Mucosa of rectum (tissue), 2 donors: ENCODE measurements around the gene CRTAC1.

Experiments used
- H3K27ac ChIP-seq, 2 donors: one replicate each; pipeline ENCODE4 v1.7.0; 2013; ENCODE audit warnings: inconsistent platforms in 2 of 2, low read depth in 2 of 2, low read length in 2 of 2
- H3K27me3 ChIP-seq, 2 donors: one replicate each; pipeline ENCODE4 v1.7.0; 2013; ENCODE audit warnings: low read length in 2 of 2; ENCODE audit not compliant: control insufficient read depth in 2 of 2, insufficient read depth in 2 of 2
- H3K36me3 ChIP-seq, 2 donors: one replicate each; pipeline ENCODE4 v1.7.0; 2013; ENCODE audit warnings: low read length in 2 of 2; ENCODE audit not compliant: control insufficient read depth in 2 of 2, insufficient read depth in 2 of 2
- H3K4me1 ChIP-seq, 2 donors: one replicate each; pipeline ENCODE4 v1.7.0; 2013; ENCODE audit warnings: low read length in 2 of 2, mild to moderate bottlenecking in 1 of 2; ENCODE audit not compliant: control insufficient read depth in 2 of 2, insufficient read depth in 2 of 2
- H3K4me3 ChIP-seq, 2 donors: one replicate each; pipeline ENCODE4 v1.7.0; 2013; ENCODE audit warnings: low read length in 2 of 2
- H3K9ac ChIP-seq, 2 donors: one replicate each; pipeline ENCODE4 v1.7.0; 2013; ENCODE audit warnings: low read length in 2 of 2, low read depth in 1 of 2, mild to moderate bottlenecking in 1 of 2
- H3K9me3 ChIP-seq, 2 donors: one replicate each; pipeline ENCODE4 v1.7.0; 2013; ENCODE audit warnings: low read length in 2 of 2; ENCODE audit not compliant: control insufficient read depth in 2 of 2
- donor health status: healthy.
- donor health status: Normal muscosa, but diverticular disease.

CRTAC1 gene

DNA sequence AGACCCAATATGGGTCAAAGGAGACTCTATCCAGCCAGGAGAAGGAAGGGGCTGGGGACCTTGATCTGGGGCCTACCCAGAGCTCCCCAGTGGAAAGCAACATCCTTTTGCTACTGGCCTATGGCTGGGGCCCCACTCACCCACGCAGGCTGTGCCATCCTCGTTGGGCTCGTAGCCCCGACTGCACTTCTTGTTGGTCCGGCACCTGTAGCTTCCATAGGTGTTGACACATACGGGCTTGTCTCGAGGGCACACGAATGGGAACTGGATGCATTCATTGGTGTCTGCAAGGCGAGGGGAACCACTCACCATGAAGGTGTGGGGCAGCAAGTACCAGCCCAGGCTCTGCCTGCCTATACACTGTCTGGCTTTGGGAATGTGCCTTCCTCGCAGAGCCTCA lies 150.3 kb downstream of the CRTAC1 start:
- Histone ChIP-seq H3K4me1 (no peaks in the 10 kb centered on the region), H3K9ac (no peak overlapping the region), H3K27ac (no peak overlapping the region), H3K27me3 (no peaks in the 10 kb centered on the region), H3K9me3 (no peaks in the 10 kb centered on the region), H3K36me3 (no peaks in the 10 kb centered on the region), H3K4me3 (no peak overlapping the region)

DNA sequence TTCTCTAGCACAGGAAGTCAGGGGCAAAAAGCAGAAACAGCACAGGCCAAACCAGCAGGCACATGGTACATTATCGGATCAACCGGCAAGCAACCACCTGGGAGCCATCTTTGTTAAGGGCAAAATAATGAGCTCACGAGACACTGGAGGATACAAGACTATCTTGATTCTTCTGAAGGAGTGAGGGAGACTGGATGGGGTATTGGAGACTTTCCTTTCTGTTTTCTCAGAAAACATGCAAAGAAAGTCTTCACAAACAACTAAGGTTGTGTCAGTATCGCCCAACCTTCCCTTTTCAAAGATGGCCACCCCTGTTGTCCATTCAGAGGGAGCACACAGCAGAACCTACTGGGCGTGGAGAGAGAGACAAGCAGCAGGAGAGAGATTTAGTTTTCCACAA lies 151.2 kb downstream of the CRTAC1 start:
- no peak overlapping the region for H3K27ac ChIP-seq
- H3K9me3 ChIP-seq: no peaks in the 10 kb centered on the region
- H3K4me1 ChIP-seq: no peaks in the 10 kb centered on the region
- no peaks in the 10 kb centered on the region for H3K27me3 ChIP-seq
- H3K4me3 ChIP-seq: no peak overlapping the region
- H3K36me3 ChIP-seq: no peaks in the 10 kb centered on the region
- no peak overlapping the region for H3K9ac ChIP-seq

DNA sequence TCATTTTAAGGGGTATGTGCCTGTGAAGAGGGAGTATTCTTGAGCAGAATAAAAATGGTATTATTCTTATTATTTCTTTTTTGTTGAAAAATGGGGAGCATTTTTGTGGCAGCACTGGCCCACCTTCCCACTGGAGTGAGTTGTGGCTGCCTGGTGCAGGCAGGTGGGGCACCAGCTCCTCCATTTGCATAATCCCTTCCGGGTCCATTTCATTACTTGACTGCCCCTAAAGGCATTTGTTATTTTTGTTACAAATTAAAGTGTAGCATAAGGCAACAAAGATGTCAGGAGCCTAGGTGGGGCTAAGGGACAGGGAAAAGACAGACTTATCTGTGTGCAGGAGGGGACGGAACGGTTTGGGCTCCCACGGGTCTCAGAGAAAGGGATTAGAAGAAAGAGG lies 154.0 kb downstream of the CRTAC1 start:
- Histone ChIP-seq H3K9ac (no peak overlapping the region), H3K36me3 (no peaks in the 10 kb centered on the region), H3K4me3 (no peak overlapping the region), H3K4me1 (no peaks in the 10 kb centered on the region), H3K27me3 (peaks cover 0 to 7% of the 10 kb centered on the region in 2 donors), H3K27ac (no peak overlapping the region), H3K9me3 (no peaks in the 10 kb centered on the region)

DNA sequence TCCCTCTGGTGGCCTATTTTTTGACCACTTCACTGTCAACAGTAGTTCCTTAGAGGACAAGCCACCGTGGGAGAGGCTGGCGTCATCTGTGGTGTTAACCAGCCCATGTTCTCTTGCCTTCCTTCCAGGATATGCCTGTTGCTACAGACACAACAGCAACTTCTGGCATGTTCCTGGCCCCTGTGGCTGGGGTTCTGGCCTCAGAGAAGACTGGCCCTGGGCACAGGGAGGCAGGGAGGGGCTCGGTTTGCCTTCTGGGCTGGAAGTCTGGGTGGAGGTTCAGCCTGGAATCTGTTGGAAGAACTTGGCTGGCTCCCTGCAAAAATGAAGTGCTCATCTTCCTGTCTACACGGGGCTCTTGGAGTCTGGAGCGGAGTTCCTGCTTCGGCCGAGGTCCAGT lies 155.0 kb downstream of the CRTAC1 start:
- Histone ChIP-seq H3K27me3 (peaks cover 0 to 7% of the 10 kb centered on the region in 2 donors), H3K4me1 (no peaks in the 10 kb centered on the region), H3K9me3 (no peaks in the 10 kb centered on the region), H3K4me3 (no peak overlapping the region), H3K9ac (no peak overlapping the region), H3K27ac (no peak overlapping the region), H3K36me3 (no peaks in the 10 kb centered on the region)

DNA sequence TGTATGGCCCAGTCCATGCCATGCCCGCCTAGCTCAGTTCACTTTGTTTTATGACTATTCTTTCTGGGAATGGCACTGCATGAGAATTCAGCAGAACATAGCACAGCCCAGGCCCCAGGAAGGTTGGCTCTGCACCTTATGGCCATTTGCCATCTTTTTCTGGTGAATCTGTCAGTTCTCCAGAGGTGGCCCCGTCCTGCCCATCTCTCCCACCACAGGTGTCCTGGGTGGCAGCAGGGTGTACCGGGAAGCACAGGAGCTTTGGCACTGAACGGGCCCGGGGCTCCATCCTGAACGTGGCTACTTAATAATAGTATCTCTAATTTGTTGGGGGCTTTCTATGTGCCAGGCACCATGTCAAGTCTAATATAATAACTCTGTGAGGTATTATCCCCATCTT lies 156.1 kb downstream of the CRTAC1 start:
- peaks cover 0 to 10% of the 10 kb centered on the region in 2 donors for H3K27me3 ChIP-seq
- peaks cover under 1 to 1% of the 10 kb centered on the region in 2 donors for H3K4me1 ChIP-seq
- no peak overlapping the region for H3K9ac ChIP-seq
- no peaks in the 10 kb centered on the region for H3K9me3 ChIP-seq
- no peaks in the 10 kb centered on the region for H3K36me3 ChIP-seq
- no peak overlapping the region for H3K4me3 ChIP-seq
- H3K27ac ChIP-seq: no peak overlapping the region

DNA sequence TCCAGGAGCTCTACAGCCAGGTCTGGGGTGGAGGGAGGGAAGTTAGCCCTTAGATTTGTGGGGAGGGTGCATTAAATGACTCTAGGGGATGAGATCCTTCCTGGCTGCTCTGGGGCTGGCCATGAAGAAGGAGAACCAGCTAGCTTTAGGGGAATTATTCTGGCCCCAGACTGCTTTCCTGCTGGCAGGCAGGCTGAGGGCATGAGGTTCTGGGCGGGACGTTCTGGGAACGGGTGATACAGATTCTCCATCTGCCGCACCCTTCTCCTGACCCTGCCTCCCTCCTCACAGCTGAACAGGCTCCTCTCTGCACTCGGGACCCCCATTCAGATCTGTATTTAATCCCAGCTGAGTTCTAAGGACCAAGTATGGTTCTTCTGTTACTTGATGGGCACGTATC lies 156.9 kb downstream of the CRTAC1 start:
- no peak overlapping the region for H3K4me3 ChIP-seq
- H3K27me3 ChIP-seq: peaks cover 0 to 10% of the 10 kb centered on the region in 2 donors
- H3K27ac ChIP-seq: no peak overlapping the region
- no peaks in the 10 kb centered on the region for H3K9me3 ChIP-seq
- H3K9ac ChIP-seq: no peak overlapping the region
- H3K4me1 ChIP-seq: peaks cover 2 to 6% of the 10 kb centered on the region in 2 donors
- H3K36me3 ChIP-seq: no peaks in the 10 kb centered on the region

DNA sequence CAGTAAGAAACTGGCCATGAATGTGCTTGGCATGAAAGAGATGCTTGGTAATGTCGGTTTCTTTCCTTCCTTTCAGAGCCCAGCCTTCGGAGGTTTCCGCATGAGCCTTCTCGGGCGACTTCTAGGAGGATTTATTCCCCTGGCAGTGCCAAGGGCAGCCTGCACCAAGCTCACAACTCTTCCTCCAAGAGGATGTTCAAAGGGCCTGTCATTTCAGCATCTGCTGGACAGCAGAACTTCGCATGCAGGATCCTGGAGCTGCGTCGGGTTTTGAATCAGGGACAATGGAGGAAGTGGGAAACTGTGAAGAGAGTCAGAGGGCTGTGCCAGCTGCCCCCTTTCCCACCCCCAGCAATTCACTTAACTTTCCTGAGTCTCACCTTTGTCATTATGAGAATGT lies 159.4 kb downstream of the CRTAC1 start:
- peaks cover 2 to 6% of the 10 kb centered on the region in 2 donors for H3K4me1 ChIP-seq
- H3K27ac ChIP-seq: no peak overlapping the region
- H3K9me3 ChIP-seq: no peaks in the 10 kb centered on the region
- no peaks in the 10 kb centered on the region for H3K36me3 ChIP-seq
- peaks cover 0 to 10% of the 10 kb centered on the region in 2 donors for H3K27me3 ChIP-seq
- no peak overlapping the region for H3K9ac ChIP-seq
- H3K4me3 ChIP-seq: no peak overlapping the region

DNA sequence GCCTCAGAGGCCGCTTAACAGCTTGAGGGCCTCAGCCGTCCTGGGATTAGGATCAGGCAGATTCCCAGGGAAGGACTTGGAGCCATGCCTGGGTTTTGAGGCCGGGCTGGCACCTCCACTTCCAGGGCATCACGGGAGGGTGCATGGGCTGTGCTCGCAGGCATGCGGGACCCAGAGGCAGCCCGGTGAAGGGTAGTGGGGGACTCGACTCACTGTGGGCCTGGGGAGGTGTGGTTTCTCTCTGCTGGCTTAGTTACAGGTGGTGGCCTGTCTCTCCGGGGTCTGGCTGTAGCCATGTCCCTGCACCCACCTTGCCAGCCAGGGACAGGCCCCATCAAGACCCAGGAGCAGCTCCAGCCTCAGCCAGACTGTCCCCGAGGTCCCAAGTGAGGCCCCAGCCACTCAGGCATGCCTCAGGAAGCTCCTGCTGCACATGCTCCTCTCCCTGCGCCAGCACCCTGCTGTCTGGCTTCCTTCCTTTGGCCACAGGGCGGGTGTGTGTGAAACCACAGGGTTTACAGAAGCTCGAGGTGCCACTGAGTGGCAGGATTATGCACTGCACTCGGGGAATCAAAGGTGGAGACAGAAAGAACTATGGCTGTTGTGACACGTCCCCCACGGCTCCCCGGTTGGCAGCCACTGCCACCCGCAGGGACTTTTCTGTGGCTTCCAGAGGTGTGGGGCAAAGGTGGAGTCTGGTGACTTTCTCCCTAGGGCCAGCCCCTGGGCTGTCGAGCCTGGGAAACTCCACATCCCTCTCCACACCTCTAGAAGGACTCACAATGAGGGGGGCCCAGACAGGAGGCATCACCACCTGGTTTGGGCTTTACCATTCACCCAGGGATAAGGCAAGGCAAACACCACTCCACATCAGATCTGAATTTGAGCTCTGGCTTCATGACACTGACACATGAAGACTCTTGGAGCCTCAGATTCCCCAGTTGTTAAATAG lies 161.1 kb downstream of the CRTAC1 start:
- H3K9me3 ChIP-seq: no peaks in the 10 kb centered on the region
- peaks cover 2 to 10% of the 10 kb centered on the region in 2 donors for H3K27me3 ChIP-seq
- H3K9ac ChIP-seq: peak overlapping the region in 1 of 2 donors; percentile 22
- H3K36me3 ChIP-seq: no peaks in the 10 kb centered on the region
- H3K27ac ChIP-seq: no peak overlapping the region
- peaks cover 2 to 6% of the 10 kb centered on the region in 2 donors for H3K4me1 ChIP-seq
- H3K4me3 ChIP-seq: no peak overlapping the region

DNA sequence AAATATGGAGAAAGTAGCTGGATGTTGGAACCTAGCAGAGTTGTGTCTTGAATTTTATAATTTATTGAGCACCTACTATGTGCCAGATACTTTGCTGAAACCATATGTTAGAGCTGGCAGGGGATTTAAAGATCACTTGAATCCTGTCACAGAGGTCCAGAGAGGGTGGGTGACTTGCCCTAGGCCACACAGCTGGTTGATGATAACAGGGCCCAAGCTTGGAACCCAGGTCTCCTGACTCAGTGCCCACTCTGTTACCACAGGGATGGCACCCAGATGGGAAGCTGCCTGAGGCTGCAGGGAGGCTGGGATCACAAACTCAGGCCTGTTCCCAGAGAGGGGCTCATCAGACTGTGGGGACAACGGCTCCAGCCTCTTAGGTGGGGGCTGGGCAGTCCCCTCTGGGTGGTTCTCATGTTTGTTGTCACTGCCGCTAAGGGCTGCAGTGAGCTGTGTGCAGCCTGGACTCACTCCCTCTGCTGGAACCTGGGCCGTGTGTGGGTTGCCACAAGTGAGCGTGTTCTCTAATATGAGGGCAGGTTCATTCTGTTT lies 162.2 kb downstream of the CRTAC1 start:
- H3K27me3 ChIP-seq: peaks cover 2 to 8% of the 10 kb centered on the region in 2 donors
- H3K9ac ChIP-seq: no peak overlapping the region
- H3K9me3 ChIP-seq: no peaks in the 10 kb centered on the region
- peaks cover 2 to 6% of the 10 kb centered on the region in 2 donors for H3K4me1 ChIP-seq
- H3K27ac ChIP-seq: no peak overlapping the region
- H3K36me3 ChIP-seq: no peaks in the 10 kb centered on the region
- no peak overlapping the region for H3K4me3 ChIP-seq

DNA sequence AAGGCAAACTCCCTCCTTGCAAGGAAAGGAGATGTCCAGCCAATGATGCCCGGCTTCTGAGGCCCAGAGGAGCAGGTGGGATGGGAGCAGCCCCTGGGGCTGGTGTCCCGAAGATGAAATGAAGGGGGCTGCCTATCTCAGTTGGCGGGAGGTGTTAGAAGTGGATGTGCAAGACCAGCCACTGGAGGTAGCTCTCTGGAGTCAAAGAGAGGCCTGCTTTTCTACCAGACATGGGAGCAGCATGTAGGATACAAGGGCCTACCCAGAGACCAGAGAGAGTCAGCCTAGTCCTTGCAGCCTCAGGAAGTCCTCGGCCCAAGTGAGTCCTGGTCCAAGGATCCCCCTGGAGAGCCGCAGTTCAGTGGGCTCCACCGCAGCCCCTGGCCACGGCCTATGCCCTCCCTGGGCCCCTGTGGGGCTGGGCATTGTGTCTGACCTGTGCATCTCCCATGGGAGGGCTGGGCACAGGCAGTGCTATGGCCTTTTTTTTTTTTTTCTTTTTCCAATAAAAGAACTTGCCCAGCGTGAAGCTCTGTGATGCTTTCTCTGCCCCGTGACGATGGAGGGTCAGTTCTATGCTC lies 163.1 kb downstream of the CRTAC1 start:
- Histone ChIP-seq H3K4me1 (peaks cover 2 to 6% of the 10 kb centered on the region in 2 donors), H3K36me3 (no peaks in the 10 kb centered on the region), H3K27me3 (peaks cover 2 to 5% of the 10 kb centered on the region in 2 donors), H3K9ac (no peak overlapping the region), H3K4me3 (no peak overlapping the region), H3K27ac (no peak overlapping the region), H3K9me3 (no peaks in the 10 kb centered on the region)
